CD14-positive monocyte (primary cell): Measurements from ENCODE around the gene PFDN4. TPM values are rescaled to one million over a fixed set of nuclear protein-coding genes. Genes with fewer than 3 reads are reported as not detected.

Source experiments
- DNase-seq, 3 donors: peaks; one replicate each; pipeline ENCODE4 v3.0.0-alpha.2; 2011 to 2022
- H2AFZ ChIP-seq: 2 replicates; pipeline ENCODE4 v1.6.0; 2012; ENCODE audit warnings: mild to moderate bottlenecking, low read depth, low read length, inconsistent platforms; ENCODE audit not compliant: insufficient read depth, poor library complexity, severe bottlenecking
- H3K27ac ChIP-seq, 2 donors: 1 replicate in 1 of 2; 2 replicates in 1 of 2; pipeline ENCODE4 v1.5.1; 2012 to 2013; ENCODE audit warnings: low read length in 2 of 2, control low read depth in 1 of 2, inconsistent platforms in 1 of 2, low read depth in 1 of 2, mild to moderate bottlenecking in 1 of 2
- H3K27me3 ChIP-seq, 2 donors: one replicate each; pipeline versions ENCODE4 v1.6.0 to v1.6.1; 2011 to 2013; ENCODE audit warnings: low read length in 2 of 2; ENCODE audit not compliant: control insufficient read depth in 2 of 2, insufficient read depth in 2 of 2
- H3K36me3 ChIP-seq, 2 donors: replicated peaks in 1 of 2; 1 replicate in 1 of 2; 2 replicates in 1 of 2; pipeline versions ENCODE4 v1.5.1 to v1.6.1; 2012 to 2013; ENCODE audit warnings: low read length in 2 of 2, control low read depth in 1 of 2, inconsistent platforms in 1 of 2, mild to moderate bottlenecking in 1 of 2; ENCODE audit not compliant: insufficient read depth in 2 of 2, control insufficient read depth in 1 of 2
- H3K4me1 ChIP-seq, 2 donors: 1 replicate in 1 of 2; 2 replicates in 1 of 2; pipeline versions ENCODE4 v1.5.1 to v1.6.1; 2012 to 2013; ENCODE audit warnings: low read length in 2 of 2, control low read depth in 1 of 2, inconsistent platforms in 1 of 2, mild to moderate bottlenecking in 1 of 2, moderate library complexity in 1 of 2; ENCODE audit not compliant: insufficient read depth in 2 of 2, control insufficient read depth in 1 of 2
- H3K4me2 ChIP-seq: replicated peaks from 2 replicates; pipeline ENCODE3; 2012; ENCODE audit warnings: low read length, moderate library complexity, mild to moderate bottlenecking; ENCODE audit not compliant: poor library complexity, severe bottlenecking; ENCODE audit errors: extremely low read depth
- H3K4me3 ChIP-seq, 3 experiments: fragments of 200-600 bp in 1 of 3; sonication (generic) in 1 of 3; replicated peaks in 1 of 3; 1 replicate in 2 of 3; 2 replicates in 1 of 3; pipeline ENCODE4 v1.5.1; 2011 to 2013; ENCODE audit warnings: low read length in 3 of 3, mild to moderate bottlenecking in 3 of 3, control low read depth in 2 of 3, low read depth in 2 of 3, inconsistent platforms in 1 of 3, moderate library complexity in 1 of 3
- H3K79me2 ChIP-seq: 2 replicates; pipeline ENCODE4 v1.6.0; 2012; ENCODE audit warnings: mild to moderate bottlenecking, control low read depth, inconsistent platforms, low read length, moderate library complexity; ENCODE audit not compliant: insufficient read depth
- H3K9ac ChIP-seq: 2 replicates; pipeline ENCODE4 v1.6.0; 2017; ENCODE audit warnings: low read length, mild to moderate bottlenecking; ENCODE audit not compliant: insufficient read depth, poor library complexity, severe bottlenecking
- H3K9me3 ChIP-seq, 2 donors: replicated peaks in 1 of 2; 1 replicate in 1 of 2; 2 replicates in 1 of 2; pipeline versions ENCODE4 v1.5.1 to v1.6.1; 2012 to 2013; ENCODE audit warnings: low read length in 2 of 2, control low read depth in 1 of 2; ENCODE audit not compliant: control insufficient read depth in 1 of 2, insufficient read depth in 1 of 2
- H4K20me1 ChIP-seq: 2 replicates; pipeline ENCODE4 v1.6.0; 2012; ENCODE audit warnings: mild to moderate bottlenecking, low read length, control low read depth, moderate library complexity; ENCODE audit not compliant: insufficient read depth
- H3K27ac Mint-ChIP-seq, 7 donors: one replicate each; pipeline ENCODE4 v1.8.0; 2020; ENCODE audit warnings: mild to moderate bottlenecking in 7 of 7, mixed read lengths in 7 of 7, moderate library complexity in 6 of 7, inconsistent platforms in 2 of 7
- H3K27me3 Mint-ChIP-seq, 3 donors: one replicate each; pipeline ENCODE4 v1.8.0; 2021 to 2022; ENCODE audit warnings: low read depth in 3 of 3, mild to moderate bottlenecking in 3 of 3, mixed read lengths in 3 of 3, moderate library complexity in 3 of 3, inconsistent platforms in 1 of 3
- H3K36me3 Mint-ChIP-seq, 2 donors: one replicate each; pipeline ENCODE4 v1.8.0; 2020; ENCODE audit warnings: mixed read lengths in 2 of 2, inconsistent platforms in 1 of 2, mild to moderate bottlenecking in 1 of 2
- H3K4me1 Mint-ChIP-seq: one replicate; pipeline ENCODE4 v1.8.0; 2020; ENCODE audit warnings: mild to moderate bottlenecking, mixed read lengths
- H3K4me3 Mint-ChIP-seq, 2 donors: one replicate each; pipeline ENCODE4 v1.8.0; 2020; ENCODE audit warnings: mild to moderate bottlenecking in 2 of 2, mixed read lengths in 2 of 2, moderate library complexity in 1 of 2
- H3K9me3 Mint-ChIP-seq, 7 donors: one replicate each; pipeline ENCODE4 v1.8.0; 2020 to 2022; ENCODE audit warnings: mixed read lengths in 7 of 7, mild to moderate bottlenecking in 6 of 7, moderate library complexity in 6 of 7, inconsistent platforms in 2 of 7
- WGBS: methylation state at CpG from one replicate; pipeline ENCODE4 v1.1.5; 2013; ENCODE audit warnings: missing lambda C conversion rate; ENCODE audit not compliant: insufficient coverage; 5-methylcytosine and 5-hydroxymethylcytosine counted together
- intact Hi-C, 2 donors: fragments of 100-400 bp; cut with micrococcal nuclease; formaldehyde crosslinking; loops; one replicate each; pipeline versions ENCODE4 v1.15.0 to v1.15.1; 2023
- polyA plus RNA-seq, 3 donors: library from polyadenylated mRNA; depleted of rRNA in 1 of 3; unstranded in 2 of 3; stranded (reverse) in 1 of 3; fragments of 300-500 nt in 2 of 3; fragments of >200 nt in 1 of 3; fragmentation: Illumina TruSeq in 2 of 3; gene quantifications; 1 replicate in 2 of 3; 2 replicates in 1 of 3; pipeline ENCODE4 v1.2.3, GENCODE V29; 2012 to 2021
- TF ChIP-seq, protein P1 (sequence below): fragments of 200-600 bp; IDR thresholded peaks from one replicate; pipeline ENCODE4 v1.8.0; 2022; ENCODE audit warnings: antibody characterized with exemption, mild to moderate bottlenecking

The PFDN4 gene
- polyA plus RNA-seq, 3 donors, result 12.6 to 49.0 (median 32.1) TPM

- WGBS, result no CpG with 5 or more reads among the region's 5 CpGs
Measured at GRCh38 chr20:54203281-54203680, 4.6 kb upstream of the PFDN4 start.

GRCh38 chr20:54204063-54204462 is 3.8 kb upstream of the PFDN4 start:
- Histone ChIP-seq H3K27me3 (no peaks in the 10 kb centered on the region), H3K4me3 (no peak overlapping the region), H3K27ac (no peak overlapping the region), H4K20me1 (peaks cover 2% of the 10 kb centered on the region), H3K9ac (no peak overlapping the region), H3K79me2 (peaks cover 11% of the 10 kb centered on the region), H3K4me2 (no peak overlapping the region), H3K9me3 (no peaks in the 10 kb centered on the region), H3K4me1 (peaks cover 16 to 22% of the 10 kb centered on the region in 2 donors), H3K36me3 (no peaks in the 10 kb centered on the region), H2AFZ (no peak overlapping the region)
- peaks cover 0 to 3% (median 0%) of the 10 kb centered on the region in 3 donors for H3K27me3 Mint-ChIP-seq
- H3K4me3 Mint-ChIP-seq, result no peak overlapping the region
- no peak for DNase-seq
- no peaks in the 10 kb centered on the region for H3K9me3 Mint-ChIP-seq
- H3K27ac Mint-ChIP-seq, result peak overlapping the region in 1 of 7 donors; percentile 46
- TF ChIP-seq, protein P1, sequence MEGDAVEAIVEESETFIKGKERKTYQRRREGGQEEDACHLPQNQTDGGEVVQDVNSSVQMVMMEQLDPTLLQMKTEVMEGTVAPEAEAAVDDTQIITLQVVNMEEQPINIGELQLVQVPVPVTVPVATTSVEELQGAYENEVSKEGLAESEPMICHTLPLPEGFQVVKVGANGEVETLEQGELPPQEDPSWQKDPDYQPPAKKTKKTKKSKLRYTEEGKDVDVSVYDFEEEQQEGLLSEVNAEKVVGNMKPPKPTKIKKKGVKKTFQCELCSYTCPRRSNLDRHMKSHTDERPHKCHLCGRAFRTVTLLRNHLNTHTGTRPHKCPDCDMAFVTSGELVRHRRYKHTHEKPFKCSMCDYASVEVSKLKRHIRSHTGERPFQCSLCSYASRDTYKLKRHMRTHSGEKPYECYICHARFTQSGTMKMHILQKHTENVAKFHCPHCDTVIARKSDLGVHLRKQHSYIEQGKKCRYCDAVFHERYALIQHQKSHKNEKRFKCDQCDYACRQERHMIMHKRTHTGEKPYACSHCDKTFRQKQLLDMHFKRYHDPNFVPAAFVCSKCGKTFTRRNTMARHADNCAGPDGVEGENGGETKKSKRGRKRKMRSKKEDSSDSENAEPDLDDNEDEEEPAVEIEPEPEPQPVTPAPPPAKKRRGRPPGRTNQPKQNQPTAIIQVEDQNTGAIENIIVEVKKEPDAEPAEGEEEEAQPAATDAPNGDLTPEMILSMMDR, result no peak
- H3K4me1 Mint-ChIP-seq, result peaks cover 21% of the 10 kb centered on the region
- WGBS, result 100% methylated on average over 2 of the region's 6 CpGs
- H3K36me3 Mint-ChIP-seq, result no peaks in the 10 kb centered on the region
- intact Hi-C loops, result no loop called here

More at GRCh38 chr20:54203281-54203680, 4.6 kb upstream of the PFDN4 start:
- Mint-ChIP-seq H3K4me3 (no peak overlapping the region), H3K27me3 (peaks cover 0 to 3% (median 0%) of the 10 kb centered on the region in 3 donors), H3K27ac (peak overlapping the region in 1 of 7 donors; percentile 10), H3K36me3 (no peaks in the 10 kb centered on the region), H3K9me3 (no peaks in the 10 kb centered on the region), H3K4me1 (peaks cover 13% of the 10 kb centered on the region)
- H2AFZ ChIP-seq, result no peak overlapping the region
- H3K36me3 ChIP-seq, result no peaks in the 10 kb centered on the region
- TF ChIP-seq, protein P1, result no peak
- peaks cover 8 to 15% of the 10 kb centered on the region in 2 donors for H3K4me1 ChIP-seq
- intact Hi-C loops, result no loop called here
- no peaks in the 10 kb centered on the region for H3K27me3 ChIP-seq
- no peak overlapping the region for H3K27ac ChIP-seq
- H3K4me3 ChIP-seq, result no peak overlapping the region
- H3K9ac ChIP-seq, result no peak overlapping the region
- no peaks in the 10 kb centered on the region for H3K9me3 ChIP-seq
- DNase-seq, result no peak
- no peak overlapping the region for H3K4me2 ChIP-seq
- H4K20me1 ChIP-seq, result no peaks in the 10 kb centered on the region
- peaks cover 3% of the 10 kb centered on the region for H3K79me2 ChIP-seq
